Liver (tissue), 9 donors: Measurements from ENCODE around the gene ZNF165. TPM values are rescaled to one million over a fixed set of nuclear protein-coding genes. Genes with fewer than 3 reads are reported as not detected.

Experiments
- DNase-seq: peaks from one replicate; pipeline ENCODE4 v3.0.0-alpha.2; 2017; ENCODE audit warnings: low spot score
- H3K27ac ChIP-seq, 2 donors: one replicate each; pipeline ENCODE4 v1.7.0; 2013; ENCODE audit warnings: inconsistent platforms in 2 of 2, low read length in 2 of 2, control low read depth in 1 of 2, low read depth in 1 of 2, mild to moderate bottlenecking in 1 of 2
- H3K27me3 ChIP-seq, 4 donors: one replicate each; pipeline versions ENCODE4 v1.6.1 to v1.7.0; 2013; ENCODE audit warnings: low read length in 3 of 4, inconsistent platforms in 1 of 4, mild to moderate bottlenecking in 1 of 4, moderate library complexity in 1 of 4; ENCODE audit not compliant: control insufficient read depth in 4 of 4, insufficient read depth in 4 of 4
- H3K36me3 ChIP-seq, 4 donors: one replicate each; pipeline versions ENCODE4 v1.6.1 to v1.7.0; 2013; ENCODE audit warnings: low read length in 3 of 4, mild to moderate bottlenecking in 3 of 4, low read depth in 1 of 4, moderate library complexity in 1 of 4; ENCODE audit not compliant: control insufficient read depth in 4 of 4, insufficient read depth in 3 of 4
- H3K4me1 ChIP-seq, 4 donors: one replicate each; pipeline versions ENCODE4 v1.6.1 to v1.7.0; 2013; ENCODE audit warnings: low read length in 3 of 4, mild to moderate bottlenecking in 3 of 4, moderate library complexity in 1 of 4; ENCODE audit not compliant: control insufficient read depth in 4 of 4, insufficient read depth in 4 of 4
- H3K4me3 ChIP-seq, 3 donors: one replicate each; pipeline versions ENCODE4 v1.6.1 to v1.7.0; 2013; ENCODE audit warnings: low read length in 3 of 3, control low read depth in 1 of 3, low read depth in 1 of 3, mild to moderate bottlenecking in 1 of 3
- H3K9ac ChIP-seq, 2 donors: one replicate each; pipeline ENCODE4 v1.7.0; 2013; ENCODE audit warnings: low read length in 2 of 2, mild to moderate bottlenecking in 2 of 2, moderate library complexity in 2 of 2, control low read depth in 1 of 2, low read depth in 1 of 2
- H3K9me3 ChIP-seq, 4 donors: one replicate each; pipeline versions ENCODE4 v1.6.1 to v1.7.0; 2013; ENCODE audit warnings: low read length in 3 of 4; ENCODE audit not compliant: control insufficient read depth in 4 of 4
- EGR1 ChIP-seq, 2 donors: IDR thresholded peaks; 2 replicates each; pipeline ENCODE4 v1.6.1; 2016 to 2018; ENCODE audit warnings: antibody characterized with exemption in 2 of 2, low read depth in 2 of 2
- FOXA1 ChIP-seq: IDR thresholded peaks from 2 replicates; pipeline ENCODE4 v1.6.1; 2016; ENCODE audit warnings: antibody characterized with exemption
- FOXA2 ChIP-seq: IDR thresholded peaks from 2 replicates; pipeline ENCODE4 v1.6.1; 2016; ENCODE audit warnings: antibody characterized with exemption
- GABPA ChIP-seq, 2 donors: IDR thresholded peaks in 1 of 2; conservative IDR thresholded peaks in 1 of 2; 2 replicates each; pipeline ENCODE4 v1.6.1; 2016; ENCODE audit warnings: antibody characterized with exemption in 2 of 2, mild to moderate bottlenecking in 1 of 2, moderate library complexity in 1 of 2
- HNF4A ChIP-seq, 2 donors: conservative IDR thresholded peaks; 2 replicates each; pipeline ENCODE4 v1.6.1; 2016; ENCODE audit warnings: antibody characterized with exemption in 2 of 2, mild to moderate bottlenecking in 2 of 2
- HNF4G ChIP-seq: IDR thresholded peaks from 2 replicates; pipeline ENCODE4 v1.6.1; 2016; ENCODE audit warnings: antibody characterized with exemption
- JUND ChIP-seq, 2 donors: IDR thresholded peaks; 2 replicates each; pipeline ENCODE4 v1.6.1; 2016; ENCODE audit warnings: antibody characterized with exemption in 2 of 2
- MAX ChIP-seq: IDR thresholded peaks from 2 replicates; pipeline ENCODE4 v1.6.1; 2016; ENCODE audit warnings: antibody characterized with exemption
- NR2F2 ChIP-seq: IDR thresholded peaks from 2 replicates; pipeline ENCODE4 v1.6.1; 2016; ENCODE audit warnings: antibody characterized with exemption
- RAD21 ChIP-seq, 2 donors: IDR thresholded peaks; 2 replicates each; pipeline ENCODE4 v1.6.1; 2016; ENCODE audit warnings: antibody characterized with exemption in 2 of 2, mild to moderate bottlenecking in 2 of 2
- RXRA ChIP-seq, 2 donors: IDR thresholded peaks; 2 replicates each; pipeline ENCODE4 v1.6.1; 2017 to 2018; ENCODE audit warnings: antibody characterized with exemption in 2 of 2, mild to moderate bottlenecking in 1 of 2
- SP1 ChIP-seq: IDR thresholded peaks from 2 replicates; pipeline ENCODE4 v1.6.1; 2018; ENCODE audit warnings: antibody characterized with exemption, mild to moderate bottlenecking
- TAF1 ChIP-seq: conservative IDR thresholded peaks from 2 replicates; pipeline ENCODE4 v1.6.1; 2016; ENCODE audit warnings: antibody characterized with exemption, mild to moderate bottlenecking
- YY1 ChIP-seq: IDR thresholded peaks from 2 replicates; pipeline ENCODE4 v1.6.1; 2016; ENCODE audit warnings: antibody characterized with exemption, mild to moderate bottlenecking
- WGBS: extraction: QIAGEN DNeasy Blood & Tissue Kit; methylation state at CpG from one replicate; pipeline ENCODE4 v1.1.7; 2013; 5-methylcytosine and 5-hydroxymethylcytosine counted together
- polyA plus RNA-seq, 2 donors: library from polyadenylated mRNA; stranded (reverse) in 1 of 2; unstranded in 1 of 2; fragments of 200-250 nt in 1 of 2; fragments of >200 nt in 1 of 2; fragmentation: Nextera tagmentation in 1 of 2; extraction: Ambion mirVana in 1 of 2; gene quantifications; one replicate each; pipeline versions ENCODE4 v1.2.1 to v1.2.3, GENCODE V29; 2013 to 2015
- total RNA-seq, 2 donors: library from RNA; depleted of rRNA; stranded (reverse); fragments of >200 nt; gene quantifications; one replicate each; pipeline ENCODE4 v1.2.3, GENCODE V29; 2014
- TF ChIP-seq, protein P1 (sequence below): IDR thresholded peaks from 2 replicates; pipeline ENCODE4 v1.6.1; 2016; ENCODE audit warnings: antibody characterized with exemption
- TF ChIP-seq, protein P2 (sequence below): fragments of 150-350 bp; IDR thresholded peaks from 2 replicates; pipeline ENCODE4 v1.5.1; 2017; ENCODE audit warnings: improper control_type of control experiment, low read depth, low read length; ENCODE audit not compliant: missing input control
- TF ChIP-seq, protein P3 (sequence below): IDR thresholded peaks from 2 replicates; pipeline ENCODE4 v1.6.1; 2016; ENCODE audit warnings: antibody characterized with exemption
- TF ChIP-seq, protein P4 (sequence below): IDR thresholded peaks from 2 replicates; pipeline ENCODE4 v1.6.1; 2016; ENCODE audit warnings: antibody characterized with exemption, mild to moderate bottlenecking
- donor health status: healthy.
- donor health status: healthy.
- donor health status: healthy.
- donor health status: healthy.
- donor health status: healthy.

ZNF165 gene
- total and polyA plus RNA-seq, 4 donors = 0.51 to 1.3 (median 0.58) TPM

GRCh38 chr6:28078836-28079235 lies 1.5 kb upstream of the ZNF165 start:
- H3K4me3 ChIP-seq = no peak overlapping the region
- WGBS = 93% methylated on average over 6 of the region's 6 CpGs
- H3K27me3 ChIP-seq = no peaks in the 10 kb centered on the region

DNA sequence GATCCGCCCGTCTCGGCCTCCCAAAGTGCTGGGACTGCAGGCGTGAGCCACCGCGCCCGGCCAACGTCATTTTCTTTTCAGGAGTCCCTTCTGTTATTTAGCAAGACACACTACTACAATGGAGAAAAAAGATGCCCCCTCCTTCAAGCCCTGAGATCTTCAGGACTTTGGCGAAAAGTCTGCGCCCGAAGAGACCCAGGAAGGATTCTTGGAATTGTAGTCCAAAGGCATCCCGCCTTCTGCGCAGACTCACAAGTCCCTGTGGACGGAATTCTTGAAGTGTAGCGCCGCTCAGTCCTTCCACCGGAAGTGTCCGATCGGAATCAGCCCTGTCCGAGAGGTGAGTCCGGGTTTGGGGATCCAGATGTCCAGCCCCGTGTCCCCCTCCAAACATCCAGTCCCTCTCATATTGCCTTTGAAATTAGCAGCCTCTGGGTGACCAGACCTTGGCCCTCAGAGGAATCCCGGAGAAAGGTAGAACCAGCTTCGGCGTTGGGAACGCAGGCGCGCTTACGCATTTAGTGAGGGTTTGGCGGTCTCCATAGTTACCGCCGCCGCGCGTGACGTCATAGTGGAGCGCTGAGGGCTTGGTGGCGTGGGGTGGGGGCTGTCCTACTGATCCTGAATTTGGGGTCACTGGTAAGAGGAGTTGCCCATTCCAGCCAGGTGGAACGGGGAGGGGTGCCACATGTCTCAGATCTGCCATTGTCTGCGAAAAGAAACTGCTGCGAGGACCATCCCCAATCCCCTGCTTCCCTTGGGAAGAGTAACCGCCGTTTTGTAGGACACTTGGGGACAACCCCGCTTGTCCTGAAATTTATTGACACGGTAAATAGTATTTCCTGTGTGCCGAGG lies 490 bp downstream of the ZNF165 start:
- Histone ChIP-seq H3K4me3 (peak overlapping the region; percentile 62 to 94 (median 84)), H3K36me3 (peaks cover 0 to 6% (median 3%) of the 10 kb centered on the region in 4 donors), H3K27ac (peak overlapping the region; percentile 81 to 82), H3K9me3 (no peaks in the 10 kb centered on the region), H3K4me1 (peaks cover 2 to 10% (median 5%) of the 10 kb centered on the region in 4 donors), H3K27me3 (no peaks in the 10 kb centered on the region), H3K9ac (peak overlapping the region; percentile 83 to 91)
- TF ChIP-seq EGR1 (IDR thresholded peaks at IDR 0.05; ENCODE audit: low read depth in 2 of 2) (peak; percentile 23 to 34), JUND (IDR thresholded peaks at IDR 0.05) (peak; percentile 31 to 49), GABPA (IDR thresholded peaks at IDR 0.05 in 1 of 2, conservative IDR thresholded peaks at IDR 0.05 in 1 of 2) (peak; percentile 99), MAX (peak; percentile 65), RAD21 (IDR thresholded peaks at IDR 0.05) (peak in 1 of 2 donors; percentile 46), FOXA2 (no peak), FOXA1 (no peak), NR2F2 (peak; percentile 70), RXRA (IDR thresholded peaks at IDR 0.05) (peak; percentile 42 to 64), SP1 (peak; percentile 48), TAF1 (peak; percentile 65), HNF4A (conservative IDR thresholded peaks at IDR 0.05) (peak; percentile 73 to 82), YY1 (peak; percentile 77), HNF4G (peak; percentile 59)
- TF ChIP-seq, protein P1, sequence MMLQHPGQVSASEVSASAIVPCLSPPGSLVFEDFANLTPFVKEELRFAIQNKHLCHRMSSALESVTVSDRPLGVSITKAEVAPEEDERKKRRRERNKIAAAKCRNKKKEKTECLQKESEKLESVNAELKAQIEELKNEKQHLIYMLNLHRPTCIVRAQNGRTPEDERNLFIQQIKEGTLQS = peak; percentile 42
- TF ChIP-seq, protein P2, sequence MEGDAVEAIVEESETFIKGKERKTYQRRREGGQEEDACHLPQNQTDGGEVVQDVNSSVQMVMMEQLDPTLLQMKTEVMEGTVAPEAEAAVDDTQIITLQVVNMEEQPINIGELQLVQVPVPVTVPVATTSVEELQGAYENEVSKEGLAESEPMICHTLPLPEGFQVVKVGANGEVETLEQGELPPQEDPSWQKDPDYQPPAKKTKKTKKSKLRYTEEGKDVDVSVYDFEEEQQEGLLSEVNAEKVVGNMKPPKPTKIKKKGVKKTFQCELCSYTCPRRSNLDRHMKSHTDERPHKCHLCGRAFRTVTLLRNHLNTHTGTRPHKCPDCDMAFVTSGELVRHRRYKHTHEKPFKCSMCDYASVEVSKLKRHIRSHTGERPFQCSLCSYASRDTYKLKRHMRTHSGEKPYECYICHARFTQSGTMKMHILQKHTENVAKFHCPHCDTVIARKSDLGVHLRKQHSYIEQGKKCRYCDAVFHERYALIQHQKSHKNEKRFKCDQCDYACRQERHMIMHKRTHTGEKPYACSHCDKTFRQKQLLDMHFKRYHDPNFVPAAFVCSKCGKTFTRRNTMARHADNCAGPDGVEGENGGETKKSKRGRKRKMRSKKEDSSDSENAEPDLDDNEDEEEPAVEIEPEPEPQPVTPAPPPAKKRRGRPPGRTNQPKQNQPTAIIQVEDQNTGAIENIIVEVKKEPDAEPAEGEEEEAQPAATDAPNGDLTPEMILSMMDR = no peak
- TF ChIP-seq, protein P3, sequence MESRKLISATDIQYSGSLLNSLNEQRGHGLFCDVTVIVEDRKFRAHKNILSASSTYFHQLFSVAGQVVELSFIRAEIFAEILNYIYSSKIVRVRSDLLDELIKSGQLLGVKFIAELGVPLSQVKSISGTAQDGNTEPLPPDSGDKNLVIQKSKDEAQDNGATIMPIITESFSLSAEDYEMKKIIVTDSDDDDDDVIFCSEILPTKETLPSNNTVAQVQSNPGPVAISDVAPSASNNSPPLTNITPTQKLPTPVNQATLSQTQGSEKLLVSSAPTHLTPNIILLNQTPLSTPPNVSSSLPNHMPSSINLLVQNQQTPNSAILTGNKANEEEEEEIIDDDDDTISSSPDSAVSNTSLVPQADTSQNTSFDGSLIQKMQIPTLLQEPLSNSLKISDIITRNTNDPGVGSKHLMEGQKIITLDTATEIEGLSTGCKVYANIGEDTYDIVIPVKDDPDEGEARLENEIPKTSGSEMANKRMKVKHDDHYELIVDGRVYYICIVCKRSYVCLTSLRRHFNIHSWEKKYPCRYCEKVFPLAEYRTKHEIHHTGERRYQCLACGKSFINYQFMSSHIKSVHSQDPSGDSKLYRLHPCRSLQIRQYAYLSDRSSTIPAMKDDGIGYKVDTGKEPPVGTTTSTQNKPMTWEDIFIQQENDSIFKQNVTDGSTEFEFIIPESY = peak; percentile 69
- TF ChIP-seq, protein P4, sequence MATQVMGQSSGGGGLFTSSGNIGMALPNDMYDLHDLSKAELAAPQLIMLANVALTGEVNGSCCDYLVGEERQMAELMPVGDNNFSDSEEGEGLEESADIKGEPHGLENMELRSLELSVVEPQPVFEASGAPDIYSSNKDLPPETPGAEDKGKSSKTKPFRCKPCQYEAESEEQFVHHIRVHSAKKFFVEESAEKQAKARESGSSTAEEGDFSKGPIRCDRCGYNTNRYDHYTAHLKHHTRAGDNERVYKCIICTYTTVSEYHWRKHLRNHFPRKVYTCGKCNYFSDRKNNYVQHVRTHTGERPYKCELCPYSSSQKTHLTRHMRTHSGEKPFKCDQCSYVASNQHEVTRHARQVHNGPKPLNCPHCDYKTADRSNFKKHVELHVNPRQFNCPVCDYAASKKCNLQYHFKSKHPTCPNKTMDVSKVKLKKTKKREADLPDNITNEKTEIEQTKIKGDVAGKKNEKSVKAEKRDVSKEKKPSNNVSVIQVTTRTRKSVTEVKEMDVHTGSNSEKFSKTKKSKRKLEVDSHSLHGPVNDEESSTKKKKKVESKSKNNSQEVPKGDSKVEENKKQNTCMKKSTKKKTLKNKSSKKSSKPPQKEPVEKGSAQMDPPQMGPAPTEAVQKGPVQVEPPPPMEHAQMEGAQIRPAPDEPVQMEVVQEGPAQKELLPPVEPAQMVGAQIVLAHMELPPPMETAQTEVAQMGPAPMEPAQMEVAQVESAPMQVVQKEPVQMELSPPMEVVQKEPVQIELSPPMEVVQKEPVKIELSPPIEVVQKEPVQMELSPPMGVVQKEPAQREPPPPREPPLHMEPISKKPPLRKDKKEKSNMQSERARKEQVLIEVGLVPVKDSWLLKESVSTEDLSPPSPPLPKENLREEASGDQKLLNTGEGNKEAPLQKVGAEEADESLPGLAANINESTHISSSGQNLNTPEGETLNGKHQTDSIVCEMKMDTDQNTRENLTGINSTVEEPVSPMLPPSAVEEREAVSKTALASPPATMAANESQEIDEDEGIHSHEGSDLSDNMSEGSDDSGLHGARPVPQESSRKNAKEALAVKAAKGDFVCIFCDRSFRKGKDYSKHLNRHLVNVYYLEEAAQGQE = no peak
- peak; percentile 91 for DNase-seq
- under 1% methylated on average over 46 of the region's 46 CpGs for WGBS

More at GRCh38 chr6:28078836-28079235, 1.5 kb upstream of the ZNF165 start:
- TF ChIP-seq HNF4G (no peak), EGR1 (IDR thresholded peaks at IDR 0.05; ENCODE audit: low read depth in 2 of 2) (no peak), RAD21 (IDR thresholded peaks at IDR 0.05) (no peak), TAF1 (no peak)
- TF ChIP-seq, protein P1 = no peak
- TF ChIP-seq, protein P2 = no peak
- DNase-seq = no peak
- H3K9me3 ChIP-seq = no peaks in the 10 kb centered on the region
- no peaks in the 10 kb centered on the region for H3K36me3 ChIP-seq
- H3K27ac ChIP-seq = no peak overlapping the region
- peaks cover 2 to 10% (median 5%) of the 10 kb centered on the region in 4 donors for H3K4me1 ChIP-seq
- H3K9ac ChIP-seq = no peak overlapping the region
